Gastroesophageal sphincter (tissue), 4 donors: ENCODE data around the gene RNASE11. TPM values are rescaled to one million over a fixed set of nuclear protein-coding genes. Genes with fewer than 3 reads are reported as not detected.
A peak's percentile ranks its signal among the peaks of the same experiment; 100 is the strongest.

Source experiments
- ATAC-seq: fragments of 150-250 bp; one replicate; pipeline ENCODE4 v1.9.1; 2016; ENCODE audit warnings: mild to moderate bottlenecking, moderate library complexity
- H3K27ac ChIP-seq, 4 donors: fragments of 200-600 bp; sonication (generic) in 3 of 4; 1 replicate in 3 of 4; 2 replicates in 1 of 4; pipeline ENCODE4 v1.5.1; 2016 to 2019
- H3K27me3 ChIP-seq: fragments of 200-600 bp; sonication (generic); one replicate; pipeline ENCODE4 v1.5.1; 2019
- H3K36me3 ChIP-seq, 2 donors: fragments of 200-600 bp; sonication (generic); one replicate each; pipeline ENCODE4 v1.5.1; 2019; ENCODE audit warnings: control low read depth in 1 of 2
- H3K4me1 ChIP-seq, 3 donors: fragments of 200-600 bp; sonication (generic); 1 replicate in 2 of 3; 2 replicates in 1 of 3; pipeline ENCODE4 v1.5.1; 2016 to 2019; ENCODE audit warnings: control low read depth in 2 of 3
- H3K4me3 ChIP-seq, 2 donors: fragments of 200-600 bp; sonication (generic); one replicate each; pipeline ENCODE4 v1.5.1; 2019; ENCODE audit warnings: mild to moderate bottlenecking in 1 of 2, moderate library complexity in 1 of 2
- H3K9me3 ChIP-seq, 3 donors: fragments of 200-600 bp; sonication (generic); one replicate each; pipeline ENCODE4 v1.5.1; 2017 to 2019; ENCODE audit warnings: control low read depth in 2 of 3
- CTCF ChIP-seq, 4 experiments: fragments of 200-600 bp in 2 of 4; fragments of 450-650 bp in 2 of 4; sonication (generic) in 1 of 4; IDR thresholded peaks; one replicate each; pipeline ENCODE4 v1.5.1; 2017 to 2019; ENCODE audit warnings: antibody characterized with exemption in 4 of 4, mild to moderate bottlenecking in 2 of 4, moderate library complexity in 2 of 4
- EP300 ChIP-seq: sonication (generic); formaldehyde crosslinking; IDR thresholded peaks from one replicate; pipeline ENCODE4 v1.6.1; 2017; ENCODE audit warnings: antibody characterized with exemption, mild to moderate bottlenecking
- POLR2A ChIP-seq, 2 donors: fragments of 450-650 bp; IDR thresholded peaks; one replicate each; pipeline ENCODE4 v1.6.1; 2017; ENCODE audit warnings: antibody characterized with exemption in 2 of 2, mild to moderate bottlenecking in 2 of 2, moderate library complexity in 1 of 2
- POLR2AphosphoS5 ChIP-seq: sonication (generic); formaldehyde crosslinking; IDR thresholded peaks from one replicate; pipeline ENCODE4 v1.6.1; 2017; ENCODE audit warnings: antibody characterized with exemption
- WGBS, 2 donors: methylation state at CpG; one replicate each; pipeline ENCODE4 v1.1.5; 2018; ENCODE audit warnings: low coverage in 1 of 2; 5-methylcytosine and 5-hydroxymethylcytosine counted together
- total RNA-seq, 4 donors: library from RNA; depleted of rRNA; stranded (reverse); fragments of >200 nt; gene quantifications; one replicate each; pipeline ENCODE4 v1.1.0, GENCODE V29; 2016

RNASE11 gene
- total RNA-seq, 4 donors from 2014 or later = not detected

GRCh38 chr14:20610002-20610765 lies 22.4 kb upstream of the RNASE11 start:
- no peaks in the 10 kb centered on the region for H3K27me3 ChIP-seq
- peak overlapping the region; percentile 73 to 90 for H3K4me3 ChIP-seq
- 4 to 9% methylated on average over 24 to 27 of the region's 27 CpGs for WGBS, 2 donors
- H3K4me1 ChIP-seq = peaks cover 0 to 48% (median 7%) of the 10 kb centered on the region in 3 donors
- ATAC-seq = peak; percentile 37
- TF ChIP-seq CTCF (IDR thresholded peaks at IDR 0.05) = no peak
- no peak for TF ChIP-seq EP300
- no peak for TF ChIP-seq POLR2A (IDR thresholded peaks at IDR 0.05)
- TF ChIP-seq POLR2AphosphoS5 = no peak
- peak overlapping the region; percentile 12 to 86 (median 82) for H3K27ac ChIP-seq
- H3K36me3 ChIP-seq = no peaks in the 10 kb centered on the region
- H3K9me3 ChIP-seq = no peaks in the 10 kb centered on the region

- Histone ChIP-seq H3K36me3 (no peaks in the 10 kb centered on the region), H3K27ac (peak overlapping the region; percentile 12 to 86 (median 82)), H3K4me3 (peak overlapping the region; percentile 73 to 90), H3K9me3 (no peaks in the 10 kb centered on the region), H3K4me1 (peaks cover 0 to 40% (median 1%) of the 10 kb centered on the region in 3 donors), H3K27me3 (no peaks in the 10 kb centered on the region)
- WGBS, 2 donors = 1 to 2% methylated on average over 12 to 31 of the region's 44 CpGs
- peak; percentile 50 for ATAC-seq
- TF ChIP-seq CTCF (IDR thresholded peaks at IDR 0.05) (peak in 3 of 4 experiments; percentile 91 to 98 (median 97)), EP300 (no peak)
Measured at GRCh38 chr14:20609215-20610001, 21.6 kb upstream of the RNASE11 start.

- TF ChIP-seq POLR2A (IDR thresholded peaks at IDR 0.05) (no peak), POLR2AphosphoS5 (no peak), CTCF (IDR thresholded peaks at IDR 0.05) (no peak), EP300 (no peak)
- no peaks in the 10 kb centered on the region for H3K36me3 ChIP-seq
- H3K27ac ChIP-seq = peak overlapping the region in 1 of 4 donors; percentile 81
- peaks cover 0 to 34% (median 0%) of the 10 kb centered on the region in 3 donors for H3K4me1 ChIP-seq
- no peaks in the 10 kb centered on the region for H3K9me3 ChIP-seq
- ATAC-seq = no peak
- WGBS, 2 donors = 49 to 61% methylated on average over 6 to 7 of the region's 7 CpGs
- no peak overlapping the region for H3K4me3 ChIP-seq
- no peaks in the 10 kb centered on the region for H3K27me3 ChIP-seq
Measured at GRCh38 chr14:20608383-20609110, 20.7 kb upstream of the RNASE11 start.

GRCh38 chr14:20607617-20608016 lies 19.8 kb upstream of the RNASE11 start:
- 38 to 39% methylated on average over 4 to 5 of the region's 5 CpGs for WGBS, 2 donors
- TF ChIP-seq EP300 = no peak
- no peak for TF ChIP-seq POLR2AphosphoS5
- TF ChIP-seq CTCF (IDR thresholded peaks at IDR 0.05) = no peak
- no peak for TF ChIP-seq POLR2A (IDR thresholded peaks at IDR 0.05)
- ATAC-seq = no peak

More at GRCh38 chr14:20607617-20608016, 19.8 kb upstream of the RNASE11 start:
- H3K36me3 ChIP-seq = no peaks in the 10 kb centered on the region
- H3K27ac ChIP-seq = no peak overlapping the region
- H3K4me1 ChIP-seq = peaks cover 0 to 29% (median 0%) of the 10 kb centered on the region in 3 donors
- no peak overlapping the region for H3K4me3 ChIP-seq
- no peaks in the 10 kb centered on the region for H3K9me3 ChIP-seq
- no peaks in the 10 kb centered on the region for H3K27me3 ChIP-seq
